HPDE6-E6E7 (cell line): ENCODE data around the gene KRT82.
A peak's percentile ranks its signal among the peaks of the same experiment; 100 is the strongest.
"Not testable (repeated sequence)": the region's sequence is repeated elsewhere in the genome, so short reads cannot be mapped to it uniquely, and the experiment has no call there.

Experiments
- DNase-seq: peaks from one replicate; pipeline ENCODE4 v3.0.0; 2011; ENCODE audit warnings: missing footprints; ENCODE audit errors: extremely low spot score

Gene KRT82

GRCh38 chr12:52405922-52406385 lies at the start of gene KRT82:
Gene KRT82 (minus strand): TSS chr12:52406335. CDS start chr12:52406277, 58 bp downstream.
- DNase-seq, result no peak

- no peak for DNase-seq
Observed at GRCh38 chr12:52455821-52456220, 49.7 kb upstream of the KRT82 start.

- no peak for DNase-seq
Observed at GRCh38 chr12:52454411-52455201, 48.5 kb upstream of the KRT82 start.

- DNase-seq, result no peak
Observed at GRCh38 chr12:52452101-52452500, 46.0 kb upstream of the KRT82 start, which contains the start of gene KRT6B. Gene KRT6B (minus strand): TSS chr12:52452146. CDS start chr12:52452078, 68 bp downstream.

GRCh38 chr12:52448228-52448627 lies 42.1 kb upstream of the KRT82 start:
- DNase-seq, result no peak

GRCh38 chr12:52447196-52447595 lies 41.1 kb upstream of the KRT82 start:
- not testable (repeated sequence) for DNase-seq

GRCh38 chr12:52446367-52447045 lies 40.4 kb upstream of the KRT82 start:
- DNase-seq, result no peak

- DNase-seq, result no peak
Observed at GRCh38 chr12:52445876-52446275, 39.7 kb upstream of the KRT82 start.

GRCh38 chr12:52444647-52445595 lies 38.8 kb upstream of the KRT82 start:
- DNase-seq, result no peak

- DNase-seq, result no peak
Observed at GRCh38 chr12:52443966-52444365, 37.8 kb upstream of the KRT82 start.

- peak; percentile 65 for DNase-seq
Observed at GRCh38 chr12:52442600-52443061, 36.5 kb upstream of the KRT82 start.

- DNase-seq, result peak; percentile 53
Observed at GRCh38 chr12:52441320-52441911, 35.3 kb upstream of the KRT82 start.

GRCh38 chr12:52440821-52441319 lies 34.7 kb upstream of the KRT82 start:
- peak; percentile 56 for DNase-seq

GRCh38 chr12:52439845-52440244 lies 33.7 kb upstream of the KRT82 start:
- DNase-seq, result no peak

- no peak for DNase-seq
Observed at GRCh38 chr12:52439420-52439819, 33.3 kb upstream of the KRT82 start.

- no peak for DNase-seq
Observed at GRCh38 chr12:52438305-52439301, 32.5 kb upstream of the KRT82 start.

GRCh38 chr12:52437508-52437907 lies 31.4 kb upstream of the KRT82 start:
- no peak for DNase-seq

GRCh38 chr12:52436828-52437474 lies 30.8 kb upstream of the KRT82 start:
- DNase-seq, result no peak
